ENCODE measurements around the gene TSPAN17. TPM values are rescaled to one million over a fixed set of nuclear protein-coding genes. Genes with fewer than 3 reads are reported as not detected.

The TSPAN17 gene
- total and polyA plus RNA-seq, 2 experiments from 2014 or later, result 11.7 to 52.1 TPM

- no peaks in the 10 kb centered on the region for H3K27me3 ChIP-seq (ENCODE audit: insufficient read depth)
- no peak for TF ChIP-seq STAT1 (IDR thresholded peaks at IDR 0.05; ENCODE audit: unreplicated experiment)
- TF ChIP-seq NANOG (IDR thresholded peaks at IDR 0.05; ENCODE audit: borderline replicate concordance), result no peak
- TF ChIP-seq EZH2phosphoT487 (IDR thresholded peaks at IDR 0.05; ENCODE audit: unreplicated experiment), result no peak
- no peak for TF ChIP-seq ZNF331 (CRISPR knock-in tag; IDR thresholded peaks at IDR 0.05; ENCODE audit: low read depth)
- TF ChIP-seq ZNF462 (CRISPR knock-in tag; IDR thresholded peaks at IDR 0.05), result no peak
- TF ChIP-seq CREB1 (CRISPR knock-in tag; IDR thresholded peaks at IDR 0.05; ENCODE audit: low read depth), result no peak
- no peak for TF ChIP-seq ZNF114 (CRISPR knock-in tag; IDR thresholded peaks at IDR 0.05)
- no peak for TF ChIP-seq REST (IDR thresholded peaks at IDR 0.05; ENCODE audit: unreplicated experiment)
- Mint-ChIP-seq H3K4me3 (no peak overlapping the region), H3K36me3 (ENCODE audit: low read depth) (no peaks in the 10 kb centered on the region), H3K4me1 (peaks cover 16% of the 10 kb centered on the region), H3K9me3 (no peaks in the 10 kb centered on the region), H3K27ac (no peak overlapping the region), H3K27me3 (ENCODE audit: insufficient read depth, low read depth, poor library complexity) (peaks cover 6% of the 10 kb centered on the region)
- no peaks in the 10 kb centered on the region; the same call in 1 of the 2 replicates for H3K4me1 ChIP-seq (ENCODE audit: insufficient read depth)
- H2AFZ ChIP-seq, result no peak overlapping the region
- 0 out of 2 replicates have a peak, but pooled peaks cover 6% of the 10 kb centered on the region for H3F3A ChIP-seq (replicated peaks; ENCODE audit: low read depth)
- DNase-seq (ENCODE audit: low spot score), result no peak
- H3K36me3 ChIP-seq (ENCODE audit: insufficient read depth), result no peaks in the 10 kb centered on the region
- H3K79me2 ChIP-seq (replicated peaks; ENCODE audit: insufficient read depth), result no peaks in the 10 kb centered on the region
- no peaks in the 10 kb centered on the region for H4K20me1 ChIP-seq (replicated peaks; ENCODE audit: insufficient read depth)
- no peak overlapping the region for H3K4me2 ChIP-seq
- no peak for ATAC-seq
- no peak overlapping the region for H3K4me3 ChIP-seq
- H3K27ac ChIP-seq (ENCODE audit: low read depth), result no peak overlapping the region
- H3K9me2 ChIP-seq (ENCODE audit: insufficient read depth), result no peaks in the 10 kb centered on the region
Observed at GRCh38 chr5:176659860-176660461, 12.7 kb downstream of the TSPAN17 start.
